Measurements from ENCODE around the gene CDK14. TPM values are rescaled to one million over a fixed set of nuclear protein-coding genes. Genes with fewer than 3 reads are reported as not detected.

CDK14 gene
- polyA plus RNA-seq, 3 donors, result 1.7 to 2.5 (median 2.1) TPM

GRCh38 chr7:90648107-90648506 is 52.0 kb downstream of the CDK14 start:
- peaks cover 3% of the 10 kb centered on the region for H3K79me2 ChIP-seq (ENCODE audit: insufficient read depth, low read length)
- TF ChIP-seq CTCF (IDR thresholded peaks at IDR 0.05), result no peak
- H3K9me3 ChIP-seq (replicated peaks in 1 of 2; ENCODE audit: control insufficient read depth in 1 of 2, insufficient read depth in 1 of 2, low read length in 2 of 2), result peaks cover 2 to 12% of the 10 kb centered on the region in 2 donors
- H4K20me1 ChIP-seq (ENCODE audit: insufficient read depth, low read length), result no peaks in the 10 kb centered on the region
- no peak overlapping the region for H3K4me3 ChIP-seq (replicated peaks in 1 of 3; ENCODE audit: low read depth in 2 of 3, low read length in 3 of 3)
- H3K36me3 Mint-ChIP-seq, result peaks cover 0 to 13% of the 10 kb centered on the region in 2 donors
- H3K9me3 Mint-ChIP-seq, result peaks cover 4 to 13% (median 12%) of the 10 kb centered on the region in 7 donors
- H3K27me3 Mint-ChIP-seq (ENCODE audit: low read depth in 3 of 3), result peaks cover 0 to 2% (median 2%) of the 10 kb centered on the region in 3 donors
- no peak overlapping the region for H3K4me3 Mint-ChIP-seq
- no peak overlapping the region for H3K27ac Mint-ChIP-seq
- H3K9ac ChIP-seq (ENCODE audit: insufficient read depth, low read length, poor library complexity, severe bottlenecking), result no peak overlapping the region
- DNase-seq, result no peak
- H3K4me2 ChIP-seq (replicated peaks; ENCODE audit: extremely low read depth, low read length, poor library complexity, severe bottlenecking), result no peak overlapping the region
- H3K27me3 ChIP-seq (ENCODE audit: control insufficient read depth in 2 of 2, insufficient read depth in 2 of 2, low read length in 2 of 2), result no peaks in the 10 kb centered on the region
- no peaks in the 10 kb centered on the region for H3K36me3 ChIP-seq (replicated peaks in 1 of 2; ENCODE audit: control insufficient read depth in 1 of 2, insufficient read depth in 2 of 2, low read length in 2 of 2)
- H3K27ac ChIP-seq (ENCODE audit: low read depth in 1 of 2, low read length in 2 of 2), result no peak overlapping the region
- 94% methylated on average over 2 of the region's 2 CpGs for WGBS (ENCODE audit: insufficient coverage)
- H2AFZ ChIP-seq (ENCODE audit: insufficient read depth, low read depth, low read length, poor library complexity, severe bottlenecking), result no peak overlapping the region
- no peaks in the 10 kb centered on the region for H3K4me1 ChIP-seq (ENCODE audit: control insufficient read depth in 1 of 2, insufficient read depth in 2 of 2, low read length in 2 of 2)
- no peaks in the 10 kb centered on the region for H3K4me1 Mint-ChIP-seq
- intact Hi-C loops (cut with micrococcal nuclease), result no loop called here

GRCh38 chr7:90648834-90649233 is 52.7 kb downstream of the CDK14 start:
- H3K36me3 Mint-ChIP-seq, result peaks cover 0 to 10% of the 10 kb centered on the region in 2 donors
- no peak overlapping the region for H3K4me3 Mint-ChIP-seq
- H3K9ac ChIP-seq (ENCODE audit: insufficient read depth, low read length, poor library complexity, severe bottlenecking), result no peak overlapping the region
- no peaks in the 10 kb centered on the region for H3K4me1 ChIP-seq (ENCODE audit: control insufficient read depth in 1 of 2, insufficient read depth in 2 of 2, low read length in 2 of 2)
- no peak overlapping the region for H3K27ac ChIP-seq (ENCODE audit: low read depth in 1 of 2, low read length in 2 of 2)
- H3K36me3 ChIP-seq (replicated peaks in 1 of 2; ENCODE audit: control insufficient read depth in 1 of 2, insufficient read depth in 2 of 2, low read length in 2 of 2), result no peaks in the 10 kb centered on the region
- no peaks in the 10 kb centered on the region for H4K20me1 ChIP-seq (ENCODE audit: insufficient read depth, low read length)
- no peak overlapping the region for H3K27ac Mint-ChIP-seq
- peaks cover 3% of the 10 kb centered on the region for H3K79me2 ChIP-seq (ENCODE audit: insufficient read depth, low read length)
- no peak overlapping the region for H3K4me3 ChIP-seq (replicated peaks in 1 of 3; ENCODE audit: low read depth in 2 of 3, low read length in 3 of 3)
- H3K27me3 ChIP-seq (ENCODE audit: control insufficient read depth in 2 of 2, insufficient read depth in 2 of 2, low read length in 2 of 2), result no peaks in the 10 kb centered on the region
- peaks cover 2 to 8% of the 10 kb centered on the region in 2 donors for H3K9me3 ChIP-seq (replicated peaks in 1 of 2; ENCODE audit: control insufficient read depth in 1 of 2, insufficient read depth in 1 of 2, low read length in 2 of 2)
- intact Hi-C loops (cut with micrococcal nuclease), result no loop called here
- no peak for TF ChIP-seq CTCF (IDR thresholded peaks at IDR 0.05)
- peaks cover 0 to 2% (median 2%) of the 10 kb centered on the region in 3 donors for H3K27me3 Mint-ChIP-seq (ENCODE audit: low read depth in 3 of 3)
- no peak overlapping the region for H3K4me2 ChIP-seq (replicated peaks; ENCODE audit: extremely low read depth, low read length, poor library complexity, severe bottlenecking)
- no peaks in the 10 kb centered on the region for H3K4me1 Mint-ChIP-seq
- H3K9me3 Mint-ChIP-seq, result peaks cover 4 to 15% (median 9%) of the 10 kb centered on the region in 7 donors
- H2AFZ ChIP-seq (ENCODE audit: insufficient read depth, low read depth, low read length, poor library complexity, severe bottlenecking), result no peak overlapping the region
- DNase-seq, result no peak
